K562 (cell line): ENCODE measurements around the gene MRPL37. TPM values are rescaled to one million over a fixed set of nuclear protein-coding genes. Genes with fewer than 3 reads are reported as not detected.

Experiments used
- E2F4 ChIP-seq: sonication (generic); formaldehyde crosslinking; IDR thresholded peaks from 2 replicates; pipeline ENCODE4 v1.8.0; 2022; ENCODE audit warnings: mild to moderate bottlenecking, low read depth, missing genetic modification reagents
- ELF4 ChIP-seq: fragments of 450-650 bp; formaldehyde crosslinking; IDR thresholded peaks from 2 replicates; pipeline ENCODE4 v1.4.0; 2022; ENCODE audit warnings: missing genetic modification characterization
- ETS2 ChIP-seq: IDR thresholded peaks from 2 replicates; pipeline ENCODE4 v1.6.1; 2016; ENCODE audit warnings: borderline replicate concordance, missing genetic modification characterization, mild to moderate bottlenecking, moderate library complexity, missing compliant biosample characterization; ENCODE audit not compliant: poor library complexity, severe bottlenecking
- FOXA3 ChIP-seq, 2 experiments: fragments of 450-650 bp in 1 of 2; sonication (generic) in 1 of 2; formaldehyde crosslinking; IDR thresholded peaks in 1 of 2; conservative IDR thresholded peaks in 1 of 2; 2 replicates each; pipeline versions ENCODE4 v1.4.0 to v1.8.0; 2020 to 2022; ENCODE audit warnings: mild to moderate bottlenecking in 2 of 2, missing genetic modification reagents in 1 of 2
- TSC22D4 ChIP-seq: fragments of 450-650 bp; IDR thresholded peaks from 2 replicates; pipeline ENCODE4 v1.6.1; 2016; ENCODE audit warnings: missing genetic modification characterization, missing biosample characterization, control low read depth
- ZNF239 ChIP-seq: fragments of 250-450 bp; sonication (Bioruptor Pico); IDR thresholded peaks from 2 replicates; pipeline ENCODE4 v1.4.0; 2020; ENCODE audit warnings: mild to moderate bottlenecking
- ZNF740 ChIP-seq, 3 experiments: fragments of 200-800 bp in 1 of 3; sonication (Bioruptor generic) in 1 of 3; sonication (generic) in 1 of 3; formaldehyde crosslinking in 1 of 3; IDR thresholded peaks; 2 replicates each; pipeline versions ENCODE4 v1.6.1 to v1.8.0; 2016 to 2022; ENCODE audit warnings: mild to moderate bottlenecking in 2 of 3, missing compliant biosample characterization in 2 of 3, missing genetic modification characterization in 2 of 3, missing genetic modification reagents in 1 of 3
- polyA plus RNA-seq, 8 experiments: library from polyadenylated mRNA; depleted of rRNA in 4 of 8; stranded (reverse) in 5 of 8; unstranded in 3 of 8; fragments of >200 nt; fragmentation: Nextera tagmentation in 2 of 8; fragmentation: Illumina TruSeq in 1 of 8; extraction: Ambion mirVana in 2 of 8; extraction: Trizol in 1 of 8; gene quantifications; 2 replicates each; pipeline versions ENCODE4 v1.2.1 to v1.2.3, GENCODE V29; 2011 to 2014; ENCODE audit warnings: inconsistent platforms in 1 of 8, missing spikeins in 1 of 8
- total RNA-seq, 7 experiments: library from RNA; depleted of rRNA in 6 of 7; stranded (reverse); fragments of >200 nt in 6 of 7; fragmentation: Illumina TruSeq in 2 of 7; extraction: Trizol in 2 of 7; gene quantifications; 2 replicates each; pipeline versions ENCODE4 v1.2.1 to v1.2.3, GENCODE V29; 2011 to 2021; ENCODE audit warnings: low replicate concordance in 1 of 7

MRPL37 gene
- total and polyA plus RNA-seq, 9 of the 15 experiments (the other 6 are each of a cell fraction or from before 2014, with no cell fraction given): 52.2 to 303 (median 180) TPM

- TF ChIP-seq FOXA3 (CRISPR knock-in tag; conservative IDR thresholded peaks at IDR 0.05 in 1 of 2, IDR thresholded peaks at IDR 0.05 in 1 of 2) (no peak), TSC22D4 (tag) (no peak), ZNF740 (CRISPR knock-in tag; IDR thresholded peaks at IDR 0.05) (no peak), ZNF740 (tag; IDR thresholded peaks at IDR 0.05) (no peak), ZNF239 (CRISPR knock-in tag) (no peak), ELF4 (no peak), E2F4 (no peak), ETS2 (tag) (no peak)
- TF ChIP-seq, all 486 proteins: peak for 0
These were observed 25.9 kb upstream of the MRPL37 start (continued) for GRCh38 chr1:54174106-54174505.
